GM18508 (cell line): ENCODE data around the gene RAI2.

ENCODE experiments used
- ATAC-seq: cut with Tn5 transposase; IDR thresholded peaks from one replicate; pipeline ENCODE4 v1.9.1; 2021; ENCODE audit warnings: moderate number of reproducible peaks; ENCODE audit not compliant: insufficient read depth, unreplicated experiment

RAI2 gene

GRCh38 chrX:17830211-17830610 is 30.9 kb downstream of the RAI2 start:
- no peak for ATAC-seq

GRCh38 chrX:17829566-17829965 is 31.5 kb downstream of the RAI2 start:
- ATAC-seq = no peak

GRCh38 chrX:17828171-17828570 is 32.9 kb downstream of the RAI2 start:
- no peak for ATAC-seq

- ATAC-seq = no peak
Observed at GRCh38 chrX:17826609-17827496, 34.2 kb downstream of the RAI2 start.

GRCh38 chrX:17824980-17825379 is 36.1 kb downstream of the RAI2 start:
- no peak for ATAC-seq

- ATAC-seq = no peak
Observed at GRCh38 chrX:17822351-17822750, 38.7 kb downstream of the RAI2 start.

- ATAC-seq = no peak
Observed at GRCh38 chrX:17820100-17820499, 41.0 kb downstream of the RAI2 start.

- no peak for ATAC-seq
Observed at GRCh38 chrX:17818726-17819125, 42.4 kb downstream of the RAI2 start.

GRCh38 chrX:17817251-17817650 is 43.8 kb downstream of the RAI2 start:
- no peak for ATAC-seq

GRCh38 chrX:17814557-17814956 is 46.5 kb downstream of the RAI2 start:
- no peak for ATAC-seq

GRCh38 chrX:17814059-17814458 is 47.0 kb downstream of the RAI2 start:
- no peak for ATAC-seq

- ATAC-seq = no peak
Observed at GRCh38 chrX:17813277-17813676, 47.8 kb downstream of the RAI2 start.

- ATAC-seq = no peak
Observed at GRCh38 chrX:17812763-17813162, 48.3 kb downstream of the RAI2 start.

GRCh38 chrX:17809984-17810383 is 51.1 kb downstream of the RAI2 start:
- ATAC-seq = no peak

- no peak for ATAC-seq
Observed at GRCh38 chrX:17809273-17809672, 51.8 kb downstream of the RAI2 start.

GRCh38 chrX:17805120-17805519 is 56.0 kb downstream of the RAI2 start:
- ATAC-seq = no peak

- ATAC-seq = no peak
Observed at GRCh38 chrX:17803449-17803848, 57.6 kb downstream of the RAI2 start.

GRCh38 chrX:17802756-17803155 is 58.3 kb downstream of the RAI2 start:
- no peak for ATAC-seq

GRCh38 chrX:17801431-17801830 is 59.7 kb downstream of the RAI2 start:
- no peak for ATAC-seq

GRCh38 chrX:17798921-17799320 is 62.2 kb downstream of the RAI2 start:
- ATAC-seq = no peak

- no peak for ATAC-seq
Observed at GRCh38 chrX:17792826-17793225, 68.3 kb downstream of the RAI2 start.

GRCh38 chrX:17788956-17789562 is 72.0 kb downstream of the RAI2 start:
- no peak for ATAC-seq
